Colonic mucosa (tissue), 4 donors: ENCODE results near the gene PGM5. TPM values are rescaled to one million over a fixed set of nuclear protein-coding genes. Genes with fewer than 3 reads are reported as not detected.

Source experiments
- DNase-seq: peaks from one replicate; pipeline ENCODE4 v3.0.0-alpha.2; 2020
- H3K27ac ChIP-seq: fragments of 200-600 bp; one replicate; pipeline ENCODE4 v1.8.0; 2021
- H3K27me3 ChIP-seq: fragments of 200-600 bp; one replicate; pipeline ENCODE4 v1.8.0; 2021
- H3K36me3 ChIP-seq: fragments of 200-600 bp; one replicate; pipeline ENCODE4 v1.8.0; 2021
- H3K4me1 ChIP-seq: fragments of 200-600 bp; one replicate; pipeline ENCODE4 v1.8.0; 2021; ENCODE audit warnings: mild to moderate bottlenecking
- H3K4me3 ChIP-seq: fragments of 200-600 bp; one replicate; pipeline ENCODE4 v1.8.0; 2021
- H3K9ac ChIP-seq, 2 donors: one replicate each; pipeline ENCODE4 v1.7.0; 2013; ENCODE audit warnings: control low read depth in 2 of 2, low read depth in 2 of 2, low read length in 2 of 2
- H3K9me3 ChIP-seq: fragments of 200-600 bp; one replicate; pipeline ENCODE4 v1.8.0; 2021
- CTCF ChIP-seq: fragments of 200-600 bp; IDR thresholded peaks from one replicate; pipeline ENCODE4 v1.8.0; 2022; ENCODE audit warnings: antibody characterized with exemption, mild to moderate bottlenecking
- intact Hi-C: fragments of 100-400 bp; cut with DNase I; formaldehyde crosslinking; loops from one replicate; pipeline ENCODE4 v1.14.1; 2022
- total RNA-seq, 2 donors: library from RNA; stranded (reverse); fragmentation: NEBNext Ultra II Directional in 1 of 2; extraction: Animal tissue kit (Norgen Biotek cat#: 25700) in 1 of 2; gene quantifications; one replicate each; pipeline ENCODE4 v1.2.1, GENCODE V29; 2021
- donor health status: healthy.
- donor health status: DM: no; HTN: no; CAD: no.
- donor health status: DM: no; HTN: no; CAD: no.

PGM5 gene
- total RNA-seq, 2 donors from 2014 or later = 7.7 to 48.6 TPM

- no peak overlapping the region for H3K27ac ChIP-seq
These were observed 166.5 kb downstream of the PGM5 start for GRCh38 chr9:68522954-68523353.

GRCh38 chr9:68523367-68523936 is 167.0 kb downstream of the PGM5 start:
- DNase-seq = no peak
- TF ChIP-seq CTCF = no peak
- Histone ChIP-seq H3K9me3 (no peaks in the 10 kb centered on the region), H3K27ac (no peak overlapping the region), H3K4me3 (no peak overlapping the region), H3K27me3 (no peaks in the 10 kb centered on the region), H3K9ac (no peak overlapping the region), H3K36me3 (no peaks in the 10 kb centered on the region), H3K4me1 (no peaks in the 10 kb centered on the region)
- intact Hi-C loops = no loop called here

More at GRCh38 chr9:68522954-68523353, 166.5 kb downstream of the PGM5 start:
- H3K27me3 ChIP-seq = no peaks in the 10 kb centered on the region
- no peak for TF ChIP-seq CTCF
- no peak overlapping the region for H3K4me3 ChIP-seq
- intact Hi-C loops = no loop called here
- H3K9me3 ChIP-seq = no peaks in the 10 kb centered on the region
- no peaks in the 10 kb centered on the region for H3K4me1 ChIP-seq
- H3K9ac ChIP-seq = no peak overlapping the region
- no peak for DNase-seq
- H3K36me3 ChIP-seq = no peaks in the 10 kb centered on the region

GRCh38 chr9:68530618-68531017 is 174.2 kb downstream of the PGM5 start:
- peak overlapping the region; percentile 42 for H3K27ac ChIP-seq
- H3K9me3 ChIP-seq = no peaks in the 10 kb centered on the region
- intact Hi-C loops = no loop called here
- H3K4me3 ChIP-seq = no peak overlapping the region
- peak; percentile 85 for DNase-seq
- no peak for TF ChIP-seq CTCF
- no peaks in the 10 kb centered on the region for H3K4me1 ChIP-seq
- H3K36me3 ChIP-seq = no peaks in the 10 kb centered on the region
- H3K27me3 ChIP-seq = no peaks in the 10 kb centered on the region
- no peak overlapping the region for H3K9ac ChIP-seq

- no peak for TF ChIP-seq CTCF
- no peak overlapping the region for H3K9ac ChIP-seq
- H3K36me3 ChIP-seq = no peaks in the 10 kb centered on the region
- no peak overlapping the region for H3K4me3 ChIP-seq
- H3K4me1 ChIP-seq = no peaks in the 10 kb centered on the region
- H3K27ac ChIP-seq = no peak overlapping the region
- H3K27me3 ChIP-seq = no peaks in the 10 kb centered on the region
- no peak for DNase-seq
- intact Hi-C loops = no loop called here
- H3K9me3 ChIP-seq = no peaks in the 10 kb centered on the region
These were observed 175.7 kb downstream of the PGM5 start for GRCh38 chr9:68532131-68532530.

GRCh38 chr9:68533678-68534077 is 177.3 kb downstream of the PGM5 start:
- TF ChIP-seq CTCF = no peak
- Histone ChIP-seq H3K4me1 (no peaks in the 10 kb centered on the region), H3K9ac (no peak overlapping the region), H3K27me3 (no peaks in the 10 kb centered on the region), H3K36me3 (no peaks in the 10 kb centered on the region), H3K9me3 (no peaks in the 10 kb centered on the region), H3K4me3 (no peak overlapping the region), H3K27ac (no peak overlapping the region)
- no peak for DNase-seq
- intact Hi-C loops = no loop called here
